Astrocyte (in vitro differentiated cells and primary cell): ENCODE data around the gene PCNX4. TPM values are rescaled to one million over a fixed set of nuclear protein-coding genes. Genes with fewer than 3 reads are reported as not detected.

Experiments used
- DNase-seq: peaks from one replicate; pipeline ENCODE4 v3.0.0-alpha.2; 2010; ENCODE audit warnings: low read depth
- FAIRE-seq: peaks from 2 replicates; lab custom pipeline; 2011; peaks lifted over from hg19 to GRCh38; lab: Jason Lieb, UNC
- H2AFZ ChIP-seq: 2 replicates; pipeline ENCODE4 v1.6.0; 2012; ENCODE audit warnings: low read depth, low read length, inconsistent platforms
- H3K27ac ChIP-seq: 2 replicates; pipeline ENCODE4 v1.5.1; 2011; ENCODE audit warnings: low read depth, low read length, inconsistent platforms
- H3K27me3 ChIP-seq: 2 replicates; pipeline ENCODE4 v1.6.0; 2011; ENCODE audit warnings: low read length, inconsistent platforms; ENCODE audit not compliant: insufficient read depth
- H3K36me3 ChIP-seq: 2 replicates; pipeline ENCODE4 v1.5.1; 2011; ENCODE audit warnings: low read length, inconsistent platforms; ENCODE audit not compliant: insufficient read depth
- H3K4me1 ChIP-seq: 2 replicates; pipeline ENCODE4 v1.5.1; 2011; ENCODE audit warnings: low read length, inconsistent platforms; ENCODE audit not compliant: insufficient read depth
- H3K4me2 ChIP-seq: 2 replicates; pipeline ENCODE4 v1.6.0; 2012; ENCODE audit warnings: low read length, inconsistent platforms
- H3K4me3 ChIP-seq: 2 replicates; pipeline ENCODE4 v1.5.1; 2011; ENCODE audit warnings: low read depth, mild to moderate bottlenecking, low read length, inconsistent platforms; ENCODE audit not compliant: insufficient read depth
- H3K79me2 ChIP-seq: 2 replicates; pipeline ENCODE4 v1.6.0; 2012; ENCODE audit warnings: mild to moderate bottlenecking, low read length, inconsistent platforms; ENCODE audit not compliant: insufficient read depth
- H3K9ac ChIP-seq: 2 replicates; pipeline ENCODE4 v1.6.0; 2012; ENCODE audit warnings: mild to moderate bottlenecking, low read length, inconsistent platforms
- H3K9me3 ChIP-seq: 2 replicates; pipeline ENCODE4 v1.5.1; 2012; ENCODE audit warnings: low read depth, mild to moderate bottlenecking, low read length, inconsistent platforms; ENCODE audit not compliant: insufficient read depth
- H4K20me1 ChIP-seq: 2 replicates; pipeline ENCODE4 v1.6.0; 2012; ENCODE audit warnings: low read length, inconsistent platforms; ENCODE audit not compliant: insufficient read depth
- H3K27ac Mint-ChIP-seq: one replicate; pipeline ENCODE4 v1.8.0; 2021; ENCODE audit warnings: mild to moderate bottlenecking, mixed read lengths; ENCODE audit not compliant: unreplicated experiment
- H3K27me3 Mint-ChIP-seq: one replicate; pipeline ENCODE4 v1.8.0; 2021; ENCODE audit warnings: low read depth, mixed read lengths; ENCODE audit not compliant: unreplicated experiment
- H3K36me3 Mint-ChIP-seq: one replicate; pipeline ENCODE4 v1.8.0; 2021; ENCODE audit warnings: low read depth, mixed read lengths; ENCODE audit not compliant: unreplicated experiment
- H3K4me1 Mint-ChIP-seq: one replicate; pipeline ENCODE4 v1.8.0; 2021; ENCODE audit warnings: low read depth, mixed read lengths; ENCODE audit not compliant: unreplicated experiment
- H3K4me3 Mint-ChIP-seq: one replicate; pipeline ENCODE4 v1.8.0; 2021; ENCODE audit warnings: mild to moderate bottlenecking, moderate library complexity, mixed read lengths; ENCODE audit not compliant: unreplicated experiment
- H3K9me3 Mint-ChIP-seq: one replicate; pipeline ENCODE4 v1.8.0; 2021; ENCODE audit warnings: mild to moderate bottlenecking, mixed read lengths; ENCODE audit not compliant: unreplicated experiment
- EZH2 ChIP-seq: IDR thresholded peaks from 2 replicates; pipeline ENCODE4 v1.6.1; 2012; ENCODE audit warnings: mild to moderate bottlenecking, low read length, inconsistent platforms; ENCODE audit not compliant: insufficient read depth
- total RNA-seq: library from RNA; stranded (reverse); gene quantifications from 2 replicates; pipeline ENCODE4 v1.2.1, GENCODE V29; 2021
- TF ChIP-seq, protein P1 (sequence below): IDR thresholded peaks from 2 replicates; pipeline ENCODE4 v1.5.1; 2011; ENCODE audit warnings: low read depth, mild to moderate bottlenecking, inconsistent platforms, low read length, moderate library complexity; ENCODE audit not compliant: insufficient read depth

The PCNX4 gene
- total RNA-seq, 1 donor from 2014 or later: 71.3 TPM

DNA sequence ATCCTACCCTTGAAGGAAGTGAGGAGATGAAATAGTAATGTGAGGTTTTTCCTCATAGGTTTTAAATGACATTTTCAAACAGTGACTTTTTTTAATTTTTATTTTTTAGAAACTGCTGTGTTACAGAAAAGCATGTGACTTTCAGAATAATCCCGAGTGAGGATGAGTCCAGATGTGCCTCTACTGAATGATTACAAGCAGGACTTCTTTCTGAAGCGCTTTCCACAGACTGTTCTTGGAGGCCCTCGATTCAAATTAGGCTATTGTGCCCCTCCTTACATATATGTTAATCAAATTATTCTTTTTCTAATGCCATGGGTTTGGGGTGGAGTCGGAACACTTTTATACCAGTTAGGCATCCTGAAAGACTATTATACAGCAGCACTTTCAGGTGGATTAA lies 15.8 kb downstream of the PCNX4 start:
- Mint-ChIP-seq H3K4me1 (peaks cover 13% of the 10 kb centered on the region), H3K27ac (no peak overlapping the region), H3K27me3 (no peaks in the 10 kb centered on the region), H3K36me3 (peaks cover 14% of the 10 kb centered on the region), H3K9me3 (no peaks in the 10 kb centered on the region), H3K4me3 (no peak overlapping the region)
- H4K20me1 ChIP-seq: peaks cover 57% of the 10 kb centered on the region
- peaks cover 6% of the 10 kb centered on the region for H3K36me3 ChIP-seq
- H3K79me2 ChIP-seq: peaks cover 98% of the 10 kb centered on the region
- no peak overlapping the region for H2AFZ ChIP-seq
- TF ChIP-seq, protein P1, sequence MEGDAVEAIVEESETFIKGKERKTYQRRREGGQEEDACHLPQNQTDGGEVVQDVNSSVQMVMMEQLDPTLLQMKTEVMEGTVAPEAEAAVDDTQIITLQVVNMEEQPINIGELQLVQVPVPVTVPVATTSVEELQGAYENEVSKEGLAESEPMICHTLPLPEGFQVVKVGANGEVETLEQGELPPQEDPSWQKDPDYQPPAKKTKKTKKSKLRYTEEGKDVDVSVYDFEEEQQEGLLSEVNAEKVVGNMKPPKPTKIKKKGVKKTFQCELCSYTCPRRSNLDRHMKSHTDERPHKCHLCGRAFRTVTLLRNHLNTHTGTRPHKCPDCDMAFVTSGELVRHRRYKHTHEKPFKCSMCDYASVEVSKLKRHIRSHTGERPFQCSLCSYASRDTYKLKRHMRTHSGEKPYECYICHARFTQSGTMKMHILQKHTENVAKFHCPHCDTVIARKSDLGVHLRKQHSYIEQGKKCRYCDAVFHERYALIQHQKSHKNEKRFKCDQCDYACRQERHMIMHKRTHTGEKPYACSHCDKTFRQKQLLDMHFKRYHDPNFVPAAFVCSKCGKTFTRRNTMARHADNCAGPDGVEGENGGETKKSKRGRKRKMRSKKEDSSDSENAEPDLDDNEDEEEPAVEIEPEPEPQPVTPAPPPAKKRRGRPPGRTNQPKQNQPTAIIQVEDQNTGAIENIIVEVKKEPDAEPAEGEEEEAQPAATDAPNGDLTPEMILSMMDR: no peak
- TF ChIP-seq EZH2: no peak
- H3K9ac ChIP-seq: no peak overlapping the region
- H3K4me1 ChIP-seq: no peaks in the 10 kb centered on the region
- no peak overlapping the region for H3K27ac ChIP-seq
- H3K9me3 ChIP-seq: no peaks in the 10 kb centered on the region
- H3K4me3 ChIP-seq: no peak overlapping the region
- DNase-seq: no peak
- no peak for FAIRE-seq
- H3K4me2 ChIP-seq: no peak overlapping the region
- H3K27me3 ChIP-seq: no peaks in the 10 kb centered on the region

GRCh38 chr14:60111732-60112131 lies 20.0 kb downstream of the PCNX4 start:
- Histone ChIP-seq H3K79me2 (peaks cover 86% of the 10 kb centered on the region), H3K4me1 (no peaks in the 10 kb centered on the region), H4K20me1 (peaks cover 31% of the 10 kb centered on the region), H3K27ac (no peak overlapping the region), H3K4me2 (no peak overlapping the region), H3K27me3 (no peaks in the 10 kb centered on the region), H2AFZ (no peak overlapping the region), H3K36me3 (peaks cover 16% of the 10 kb centered on the region), H3K4me3 (no peak overlapping the region), H3K9ac (no peak overlapping the region), H3K9me3 (no peaks in the 10 kb centered on the region)
- no peak for TF ChIP-seq EZH2
- TF ChIP-seq, protein P1: no peak
- FAIRE-seq (no peak), DNase-seq (no peak)
- no peaks in the 10 kb centered on the region for H3K27me3 Mint-ChIP-seq
- H3K9me3 Mint-ChIP-seq: no peaks in the 10 kb centered on the region
- H3K4me3 Mint-ChIP-seq: no peak overlapping the region
- peaks cover 14% of the 10 kb centered on the region for H3K36me3 Mint-ChIP-seq
- H3K4me1 Mint-ChIP-seq: peaks cover 2% of the 10 kb centered on the region
- no peak overlapping the region for H3K27ac Mint-ChIP-seq

- no peak overlapping the region for H3K4me3 ChIP-seq
- H3K9me3 ChIP-seq: no peaks in the 10 kb centered on the region
- FAIRE-seq (no peak), DNase-seq (no peak)
- H3K9ac ChIP-seq: no peak overlapping the region
- Mint-ChIP-seq H3K9me3 (no peaks in the 10 kb centered on the region), H3K27me3 (no peaks in the 10 kb centered on the region), H3K27ac (no peak overlapping the region), H3K36me3 (peaks cover 9% of the 10 kb centered on the region), H3K4me3 (no peak overlapping the region), H3K4me1 (peaks cover 2% of the 10 kb centered on the region)
- TF ChIP-seq EZH2: no peak
- TF ChIP-seq, protein P1: no peak
- H3K4me2 ChIP-seq: no peak overlapping the region
- peaks cover 60% of the 10 kb centered on the region for H3K79me2 ChIP-seq
- H3K36me3 ChIP-seq: peaks cover 32% of the 10 kb centered on the region
- no peak overlapping the region for H2AFZ ChIP-seq
- no peak overlapping the region for H3K27ac ChIP-seq
- H3K4me1 ChIP-seq: no peaks in the 10 kb centered on the region
- no peaks in the 10 kb centered on the region for H3K27me3 ChIP-seq
- H4K20me1 ChIP-seq: peaks cover 17% of the 10 kb centered on the region
Observed at GRCh38 chr14:60114881-60115280, 23.2 kb downstream of the PCNX4 start.
